DND-41 (cell line): Measurements from ENCODE around the gene DUSP10.

ENCODE experiments used
- ATAC-seq: fragments of 200-7000 bp; cut with Tn5 transposase; 3 replicates; pipeline ENCODE4 v1.9.1; 2021; ENCODE audit warnings: low read depth; ENCODE audit not compliant: insufficient read depth
- DNase-seq: peaks from one replicate; pipeline ENCODE4 v3.0.0-alpha.2; 2020
- H2AFZ ChIP-seq: 2 replicates; pipeline ENCODE4 v1.6.0; 2012; ENCODE audit warnings: low read depth, low read length
- H3K27ac ChIP-seq: 2 replicates; pipeline ENCODE4 v1.5.1; 2012; ENCODE audit warnings: low read length, inconsistent platforms
- H3K27me3 ChIP-seq: fragments of 200-600 bp; sonication (generic); 2 replicates; pipeline ENCODE4 v1.6.0; 2012; ENCODE audit warnings: low read length, mild to moderate bottlenecking, inconsistent platforms; ENCODE audit not compliant: insufficient read depth, poor library complexity
- H3K36me3 ChIP-seq: 2 replicates; pipeline ENCODE4 v1.5.1; 2012; ENCODE audit warnings: low read length, inconsistent platforms; ENCODE audit not compliant: insufficient read depth
- H3K4me1 ChIP-seq: 2 replicates; pipeline ENCODE4 v1.5.1; 2012; ENCODE audit warnings: mild to moderate bottlenecking, low read length; ENCODE audit not compliant: insufficient read depth
- H3K4me2 ChIP-seq: 2 replicates; pipeline ENCODE4 v1.6.0; 2012; ENCODE audit warnings: mild to moderate bottlenecking, moderate library complexity, low read length, inconsistent platforms; ENCODE audit not compliant: insufficient read depth
- H3K4me3 ChIP-seq, 2 experiments: fragments of 200-600 bp in 1 of 2; shearing (Covaris generic) in 1 of 2; 2 replicates each; pipeline ENCODE4 v1.5.1; 2012 to 2016; ENCODE audit warnings: inconsistent platforms in 2 of 2, low read length in 2 of 2, mild to moderate bottlenecking in 2 of 2, low read depth in 1 of 2, moderate library complexity in 1 of 2
- H3K79me2 ChIP-seq: 2 replicates; pipeline ENCODE4 v1.6.0; 2012; ENCODE audit warnings: low read length, inconsistent platforms; ENCODE audit not compliant: insufficient read depth
- H3K9ac ChIP-seq: 2 replicates; pipeline ENCODE4 v1.6.0; 2012; ENCODE audit warnings: low read depth, mild to moderate bottlenecking, inconsistent platforms, low read length, moderate library complexity
- H3K9me3 ChIP-seq: 2 replicates; pipeline ENCODE4 v1.5.1; 2012; ENCODE audit warnings: low read length, moderate library complexity, mild to moderate bottlenecking, inconsistent platforms; ENCODE audit not compliant: insufficient read depth, severe bottlenecking
- H4K20me1 ChIP-seq: 2 replicates; pipeline ENCODE4 v1.6.0; 2012; ENCODE audit warnings: low read length; ENCODE audit not compliant: insufficient read depth
- CTCF ChIP-seq: IDR thresholded peaks from 2 replicates; pipeline ENCODE4 v1.5.1; 2012; ENCODE audit warnings: borderline replicate concordance, low read length, moderate library complexity, mild to moderate bottlenecking; ENCODE audit not compliant: poor library complexity, severe bottlenecking; ENCODE audit errors: extremely low read depth
- EZH2 ChIP-seq: IDR thresholded peaks from 3 replicates; pipeline ENCODE4 v1.6.1; 2012; ENCODE audit warnings: borderline replicate concordance, low read depth, mild to moderate bottlenecking, moderate library complexity, low read length, inconsistent platforms; ENCODE audit not compliant: severe bottlenecking

The DUSP10 gene

GRCh38 chr1:221670081-221670480 lies 71.8 kb downstream of the DUSP10 start:
- Histone ChIP-seq H3K27ac (no peak overlapping the region), H3K4me1 (no peaks in the 10 kb centered on the region), H3K79me2 (no peaks in the 10 kb centered on the region), H3K9ac (no peak overlapping the region), H2AFZ (no peak overlapping the region), H3K27me3 (no peaks in the 10 kb centered on the region), H3K9me3 (no peaks in the 10 kb centered on the region), H3K4me3 (no peak overlapping the region), H3K36me3 (no peaks in the 10 kb centered on the region), H4K20me1 (no peaks in the 10 kb centered on the region), H3K4me2 (no peak overlapping the region)
- DNase-seq (no peak), ATAC-seq (no peak)
- TF ChIP-seq CTCF (no peak), EZH2 (no peak)

- ATAC-seq (no peak), DNase-seq (no peak)
- Histone ChIP-seq H3K9ac (no peak overlapping the region), H3K4me3 (no peak overlapping the region), H3K27me3 (no peaks in the 10 kb centered on the region), H4K20me1 (no peaks in the 10 kb centered on the region), H3K9me3 (no peaks in the 10 kb centered on the region), H2AFZ (no peak overlapping the region), H3K27ac (no peak overlapping the region), H3K4me2 (no peak overlapping the region), H3K4me1 (no peaks in the 10 kb centered on the region), H3K36me3 (no peaks in the 10 kb centered on the region), H3K79me2 (no peaks in the 10 kb centered on the region)
- TF ChIP-seq CTCF: no peak
These were observed 72.4 kb downstream of the DUSP10 start for GRCh38 chr1:221669441-221669840.

GRCh38 chr1:221667504-221667903 lies 74.4 kb downstream of the DUSP10 start:
- H3K27me3 ChIP-seq: no peaks in the 10 kb centered on the region
- DNase-seq: no peak

More at GRCh38 chr1:221667504-221667903, 74.4 kb downstream of the DUSP10 start:
- no peak for TF ChIP-seq EZH2
- no peak for TF ChIP-seq CTCF
- no peaks in the 10 kb centered on the region for H3K4me1 ChIP-seq
- no peak overlapping the region for H2AFZ ChIP-seq
- H4K20me1 ChIP-seq: no peaks in the 10 kb centered on the region
- no peak for ATAC-seq
- H3K79me2 ChIP-seq: no peaks in the 10 kb centered on the region
- H3K36me3 ChIP-seq: no peaks in the 10 kb centered on the region
- H3K9ac ChIP-seq: no peak overlapping the region
- no peak overlapping the region for H3K27ac ChIP-seq
- H3K9me3 ChIP-seq: peaks cover 2% of the 10 kb centered on the region
- H3K4me3 ChIP-seq: no peak overlapping the region
- H3K4me2 ChIP-seq: no peak overlapping the region
